ENCODE data around the gene KLK2. TPM values are rescaled to one million over a fixed set of nuclear protein-coding genes. Genes with fewer than 3 reads are reported as not detected.

The KLK2 gene
- total and polyA plus RNA-seq, 2 of the 13 experiments (the other 11 are each of a cell fraction or from before 2014, with no cell fraction given): 0.11 TPM; not detected in 1

DNA sequence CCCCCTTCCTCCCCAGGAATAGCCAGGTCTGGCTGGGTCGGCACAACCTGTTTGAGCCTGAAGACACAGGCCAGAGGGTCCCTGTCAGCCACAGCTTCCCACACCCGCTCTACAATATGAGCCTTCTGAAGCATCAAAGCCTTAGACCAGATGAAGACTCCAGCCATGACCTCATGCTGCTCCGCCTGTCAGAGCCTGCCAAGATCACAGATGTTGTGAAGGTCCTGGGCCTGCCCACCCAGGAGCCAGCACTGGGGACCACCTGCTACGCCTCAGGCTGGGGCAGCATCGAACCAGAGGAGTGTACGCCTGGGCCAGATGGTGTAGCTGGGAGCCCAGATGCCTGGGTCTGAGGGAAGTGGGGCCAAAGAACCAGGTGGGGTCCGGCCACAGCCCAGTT, 3.2 kb downstream of the KLK2 start:
- TF ChIP-seq CREB1 (IDR thresholded peaks at IDR 0.05): no peak
- no peak for TF ChIP-seq CREB1 (CRISPR knock-in tag; IDR thresholded peaks at IDR 0.05)
- TF ChIP-seq ZNF251 (CRISPR knock-in tag; IDR thresholded peaks at IDR 0.05): no peak
- TF ChIP-seq ASH2L (IDR thresholded peaks at IDR 0.05; ENCODE audit: insufficient read length, low read depth, low read length): no peak
- no peak for TF ChIP-seq FOXM1 (CRISPR knock-in tag; IDR thresholded peaks at IDR 0.05)
- no peak for TF ChIP-seq ADNP (CRISPR knock-in tag; IDR thresholded peaks at IDR 0.05)
- TF ChIP-seq FOXC1 (CRISPR knock-in tag; IDR thresholded peaks at IDR 0.05; ENCODE audit: borderline replicate concordance): no peak
- TF ChIP-seq STAG1 (CRISPR knock-in tag; IDR thresholded peaks at IDR 0.05): no peak
- TF ChIP-seq SMAD3 (CRISPR knock-in tag; IDR thresholded peaks at IDR 0.05): no peak
- no peak for TF ChIP-seq ZKSCAN1 (IDR thresholded peaks at IDR 0.05; ENCODE audit: low read length)
- TF ChIP-seq ZNF34 (CRISPR knock-in tag; IDR thresholded peaks at IDR 0.05; ENCODE audit: borderline replicate concordance): no peak
- TF ChIP-seq ZNF235 (CRISPR knock-in tag; IDR thresholded peaks at IDR 0.05; ENCODE audit: borderline replicate concordance): no peak
- no peak for TF ChIP-seq WIZ (CRISPR knock-in tag; IDR thresholded peaks at IDR 0.05)
- TF ChIP-seq YEATS4 (CRISPR knock-in tag; IDR thresholded peaks at IDR 0.05; ENCODE audit: borderline replicate concordance): no peak
- no peak for TF ChIP-seq ZBTB42 (CRISPR knock-in tag; IDR thresholded peaks at IDR 0.05)
- TF ChIP-seq RNF2 (conservative IDR thresholded peaks at IDR 0.05; ENCODE audit: low read depth): no peak
- TF ChIP-seq, protein P1, sequence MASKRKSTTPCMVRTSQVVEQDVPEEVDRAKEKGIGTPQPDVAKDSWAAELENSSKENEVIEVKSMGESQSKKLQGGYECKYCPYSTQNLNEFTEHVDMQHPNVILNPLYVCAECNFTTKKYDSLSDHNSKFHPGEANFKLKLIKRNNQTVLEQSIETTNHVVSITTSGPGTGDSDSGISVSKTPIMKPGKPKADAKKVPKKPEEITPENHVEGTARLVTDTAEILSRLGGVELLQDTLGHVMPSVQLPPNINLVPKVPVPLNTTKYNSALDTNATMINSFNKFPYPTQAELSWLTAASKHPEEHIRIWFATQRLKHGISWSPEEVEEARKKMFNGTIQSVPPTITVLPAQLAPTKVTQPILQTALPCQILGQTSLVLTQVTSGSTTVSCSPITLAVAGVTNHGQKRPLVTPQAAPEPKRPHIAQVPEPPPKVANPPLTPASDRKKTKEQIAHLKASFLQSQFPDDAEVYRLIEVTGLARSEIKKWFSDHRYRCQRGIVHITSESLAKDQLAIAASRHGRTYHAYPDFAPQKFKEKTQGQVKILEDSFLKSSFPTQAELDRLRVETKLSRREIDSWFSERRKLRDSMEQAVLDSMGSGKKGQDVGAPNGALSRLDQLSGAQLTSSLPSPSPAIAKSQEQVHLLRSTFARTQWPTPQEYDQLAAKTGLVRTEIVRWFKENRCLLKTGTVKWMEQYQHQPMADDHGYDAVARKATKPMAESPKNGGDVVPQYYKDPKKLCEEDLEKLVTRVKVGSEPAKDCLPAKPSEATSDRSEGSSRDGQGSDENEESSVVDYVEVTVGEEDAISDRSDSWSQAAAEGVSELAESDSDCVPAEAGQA (IDR thresholded peaks at IDR 0.05; ENCODE audit: low read depth): no peak
- TF ChIP-seq, protein P1 (CRISPR knock-in tag; IDR thresholded peaks at IDR 0.05; ENCODE audit: borderline replicate concordance): no peak
- TF ChIP-seq, protein P2, sequence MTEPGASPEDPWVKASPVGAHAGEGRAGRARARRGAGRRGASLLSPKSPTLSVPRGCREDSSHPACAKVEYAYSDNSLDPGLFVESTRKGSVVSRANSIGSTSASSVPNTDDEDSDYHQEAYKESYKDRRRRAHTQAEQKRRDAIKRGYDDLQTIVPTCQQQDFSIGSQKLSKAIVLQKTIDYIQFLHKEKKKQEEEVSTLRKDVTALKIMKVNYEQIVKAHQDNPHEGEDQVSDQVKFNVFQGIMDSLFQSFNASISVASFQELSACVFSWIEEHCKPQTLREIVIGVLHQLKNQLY (CRISPR knock-in tag; IDR thresholded peaks at IDR 0.05): no peak
- ATAC-seq (no peak), FAIRE-seq (no peak), DNase-seq (ENCODE audit: low spot score) (no peak)
- H3K27ac ChIP-seq (ENCODE audit: extremely low read length, insufficient read depth, low read length): no peak overlapping the region
- H3K4me3 ChIP-seq (replicated peaks in 1 of 3; ENCODE audit: insufficient read depth in 1 of 3, low read depth in 2 of 3, low read length in 3 of 3): no peak overlapping the region
- BruUV-seq (replicated peaks): no TSS peak
- ChIA-PET CTCF (ENCODE audit: low intra/inter-chr PET ratio, low total read pairs) (no interaction called here), POLR2A (no interaction called here)
- 3% methylated on average over 3 of the region's 7 CpGs for WGBS (ENCODE audit: low lambda C conversion rate)
- intact Hi-C loops (cut with micrococcal nuclease; ENCODE audit: unreplicated experiment): no loop called here
- no peaks in the 10 kb centered on the region for H3K4me1 ChIP-seq (ENCODE audit: insufficient read depth, low read length)
- H3K4me2 ChIP-seq (ENCODE audit: low read depth, low read length): no peak overlapping the region
- no peaks in the 10 kb centered on the region for H3K36me3 ChIP-seq (replicated peaks in 1 of 2; ENCODE audit: control insufficient read depth in 1 of 2, insufficient read depth in 2 of 2, low read length in 2 of 2)
- H3K27me3 ChIP-seq (ENCODE audit: control insufficient read depth in 1 of 2, insufficient read depth in 2 of 2, low read length in 2 of 2): peaks cover 7 to 31% of the 10 kb centered on the region in 2 experiments; a peak in 4 of 5 replicates
- no peak overlapping the region for H3K9ac ChIP-seq (ENCODE audit: insufficient read depth, low read depth, low read length)
- no peaks in the 10 kb centered on the region for H4K20me1 ChIP-seq (ENCODE audit: insufficient read depth, low read length)
- no peaks in the 10 kb centered on the region for H3K79me2 ChIP-seq (ENCODE audit: insufficient read depth, low read length)
- in situ Hi-C loops (cut with HindIII; ENCODE audit: extremely low pct_ligation_motif_present, low pct_unique_long_range_greater_than_20kb): no loop called here
- no peak overlapping the region for H2AFZ ChIP-seq (ENCODE audit: low read length)
- no peaks in the 10 kb centered on the region for H3K9me3 ChIP-seq (ENCODE audit: low read length)

Data from HepG2 (cell line).